ENCODE data around the gene SENP7.

DNA sequence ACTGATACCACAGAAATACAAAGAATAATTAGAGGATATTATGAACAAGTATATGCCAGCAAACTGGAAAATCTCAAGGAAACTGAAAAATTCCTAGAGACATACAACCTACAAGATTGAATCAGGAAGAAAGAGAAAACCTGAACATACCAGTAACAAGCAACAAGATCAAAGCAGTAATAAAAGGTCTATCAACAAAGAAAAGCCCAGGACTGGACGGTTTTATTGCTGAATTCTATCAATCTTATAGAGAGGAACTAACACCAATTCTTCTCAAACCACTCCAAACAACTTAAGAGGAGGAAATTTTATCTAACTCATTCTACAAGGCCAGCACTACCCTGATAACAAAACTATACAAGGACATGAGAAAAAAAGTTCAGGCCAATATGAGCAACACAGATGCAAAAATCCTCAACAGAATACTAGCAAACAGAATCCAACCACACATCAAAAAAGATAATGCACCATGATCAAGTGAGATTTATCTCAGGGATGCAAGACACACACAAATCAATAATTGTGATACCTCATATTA is 121.5 kb downstream of the SENP7 start:
- TF ChIP-seq, protein P1, sequence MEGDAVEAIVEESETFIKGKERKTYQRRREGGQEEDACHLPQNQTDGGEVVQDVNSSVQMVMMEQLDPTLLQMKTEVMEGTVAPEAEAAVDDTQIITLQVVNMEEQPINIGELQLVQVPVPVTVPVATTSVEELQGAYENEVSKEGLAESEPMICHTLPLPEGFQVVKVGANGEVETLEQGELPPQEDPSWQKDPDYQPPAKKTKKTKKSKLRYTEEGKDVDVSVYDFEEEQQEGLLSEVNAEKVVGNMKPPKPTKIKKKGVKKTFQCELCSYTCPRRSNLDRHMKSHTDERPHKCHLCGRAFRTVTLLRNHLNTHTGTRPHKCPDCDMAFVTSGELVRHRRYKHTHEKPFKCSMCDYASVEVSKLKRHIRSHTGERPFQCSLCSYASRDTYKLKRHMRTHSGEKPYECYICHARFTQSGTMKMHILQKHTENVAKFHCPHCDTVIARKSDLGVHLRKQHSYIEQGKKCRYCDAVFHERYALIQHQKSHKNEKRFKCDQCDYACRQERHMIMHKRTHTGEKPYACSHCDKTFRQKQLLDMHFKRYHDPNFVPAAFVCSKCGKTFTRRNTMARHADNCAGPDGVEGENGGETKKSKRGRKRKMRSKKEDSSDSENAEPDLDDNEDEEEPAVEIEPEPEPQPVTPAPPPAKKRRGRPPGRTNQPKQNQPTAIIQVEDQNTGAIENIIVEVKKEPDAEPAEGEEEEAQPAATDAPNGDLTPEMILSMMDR (IDR thresholded peaks at IDR 0.05; ENCODE audit: insufficient read depth, low read depth, low read length): no peak
- TF ChIP-seq EZH2 (IDR thresholded peaks at IDR 0.05; ENCODE audit: insufficient read depth, low read length): no peak

All from astrocyte (in vitro differentiated cells and primary cell).